Loucy (cell line): ENCODE data around the gene SRBD1.

Source experiments
- CTCF ChIP-seq: fragments of 200-600 bp; sonication (generic); conservative IDR thresholded peaks from 2 replicates; pipeline ENCODE4 v1.5.1; 2014; ENCODE audit warnings: mild to moderate bottlenecking, antibody characterized with exemption, low read length
- EZH2phosphoT487 ChIP-seq: fragments of 200-600 bp; IDR thresholded peaks from 2 replicates; pipeline ENCODE4 v1.6.1; 2018; ENCODE audit warnings: antibody characterized with exemption, mild to moderate bottlenecking, moderate library complexity, borderline replicate concordance

GRCh38 chr2:45610281-45611019, 617 bp downstream of the SRBD1 start:
- TF ChIP-seq CTCF (peak; percentile 54), EZH2phosphoT487 (no peak)
